GM12878 (cell line): ENCODE data around the gene TEX9. TPM values are rescaled to one million over a fixed set of nuclear protein-coding genes. Genes with fewer than 3 reads are reported as not detected.

ENCODE experiments used
- ATAC-seq: fragments of 200-7000 bp; cut with Tn5 transposase; 3 replicates; pipeline ENCODE4 v1.9.1; 2020; ENCODE audit warnings: mild to moderate bottlenecking, moderate library complexity
- BruUV-seq: library from RNA; stranded (reverse); fragments of 400-500 nt; replicated peaks from 2 replicates; lab custom pipeline; 2021; lab: Mats Ljungman, UMichigan
- CTCF ChIA-PET: fragments of 300-600 bp; sonication (Branson Sonifier 250); formaldehyde crosslinking; extraction: SDS; loops from one replicate; lab custom pipeline; 2021; ENCODE audit warnings: inconsistent platforms; lab: Yijun Ruan, JAX
- POLR2A ChIA-PET: fragments of 350-600 bp; formaldehyde crosslinking; extraction: SDS; loops from one replicate; lab custom pipeline; 2021; ENCODE audit warnings: inconsistent platforms; lab: Charles Lee
- RAD21 ChIA-PET: fragments of 300-600 bp; sonication (Branson Sonifier 250); formaldehyde crosslinking; loops from one replicate; lab custom pipeline; 2023; ENCODE audit warnings: antibody characterized with exemption; ENCODE audit not compliant: unreplicated experiment; lab: Charles Lee
- SMC1A ChIA-PET: fragments of 300-600 bp; sonication (Branson Sonifier 250); formaldehyde crosslinking; loops from one replicate; lab custom pipeline; 2023; ENCODE audit not compliant: unreplicated experiment, uncharacterized antibody; lab: Charles Lee
- DNase-seq: peaks from one replicate; pipeline ENCODE4 v3.0.0-alpha.2; 2011; ENCODE audit warnings: low read depth, low spot score
- FAIRE-seq: peaks from 3 replicates; lab custom pipeline; 2011; peaks lifted over from hg19 to GRCh38; lab: Jason Lieb, UNC
- H2AFZ ChIP-seq: 2 replicates; pipeline ENCODE4 v1.6.0; 2011; ENCODE audit warnings: low read depth, low read length, control low read depth; ENCODE audit not compliant: control insufficient read depth
- H3K27ac ChIP-seq: 2 replicates; pipeline ENCODE4 v1.5.1; 2011; ENCODE audit warnings: control low read depth; ENCODE audit not compliant: control insufficient read depth, insufficient read depth
- H3K27me3 ChIP-seq, 2 experiments: replicated peaks in 1 of 2; 2 replicates each; pipeline versions ENCODE4 v1.6.0 to v1.6.1; 2011; ENCODE audit warnings: low read length in 1 of 2; ENCODE audit not compliant: control insufficient read depth in 2 of 2, insufficient read depth in 2 of 2
- H3K36me3 ChIP-seq, 2 experiments: 2 replicates each; pipeline ENCODE4 v1.5.1; 2011; ENCODE audit warnings: low read length in 1 of 2; ENCODE audit not compliant: control insufficient read depth in 2 of 2, insufficient read depth in 2 of 2
- H3K4me1 ChIP-seq: 2 replicates; pipeline ENCODE4 v1.6.1; 2011; ENCODE audit warnings: mild to moderate bottlenecking, low read length, moderate library complexity, mixed read lengths; ENCODE audit not compliant: control insufficient read depth, insufficient read depth
- H3K4me2 ChIP-seq: 2 replicates; pipeline ENCODE4 v1.6.0; 2011; ENCODE audit warnings: control low read depth; ENCODE audit not compliant: control insufficient read depth, insufficient read depth
- H3K4me3 ChIP-seq: fragments of 200-600 bp; sonication (generic); 2 replicates; pipeline ENCODE4 v1.5.1; 2016
- H3K79me2 ChIP-seq: 2 replicates; pipeline ENCODE4 v1.6.0; 2011; ENCODE audit warnings: low read length; ENCODE audit not compliant: control insufficient read depth, insufficient read depth
- H3K9ac ChIP-seq: 2 replicates; pipeline ENCODE4 v1.8.0; 2011; ENCODE audit warnings: low read length, control low read depth, mixed read lengths; ENCODE audit not compliant: control insufficient read depth, insufficient read depth
- H3K9me3 ChIP-seq: replicated peaks from 3 replicates; pipeline ENCODE4 v1.5.1; 2011; ENCODE audit warnings: mild to moderate bottlenecking, low read length; ENCODE audit not compliant: control insufficient read depth, insufficient read depth
- H4K20me1 ChIP-seq: 2 replicates; pipeline ENCODE4 v1.6.0; 2011; ENCODE audit not compliant: control insufficient read depth, insufficient read depth
- BACH1 ChIP-seq: fragments of 450-650 bp; IDR thresholded peaks from 2 replicates; pipeline ENCODE4 v1.6.1; 2017; ENCODE audit warnings: mild to moderate bottlenecking, borderline replicate concordance
- CHD4 ChIP-seq: fragments of 200-600 bp; sonication (generic); IDR thresholded peaks from 2 replicates; pipeline ENCODE4 v1.6.1; 2016; ENCODE audit warnings: mild to moderate bottlenecking
- EED ChIP-seq: sonication (generic); IDR thresholded peaks from 2 replicates; pipeline ENCODE4 v1.6.1; 2016; ENCODE audit warnings: antibody characterized with exemption, low read depth
- FOXM1 ChIP-seq: IDR thresholded peaks from 2 replicates; pipeline ENCODE4 v1.6.1; 2012; ENCODE audit warnings: low read depth, mild to moderate bottlenecking, inconsistent platforms, low read length, moderate library complexity
- IRF4 ChIP-seq: IDR thresholded peaks from 2 replicates; pipeline ENCODE4 v1.6.1; 2011; ENCODE audit warnings: low read depth, low read length
- NR2F1 ChIP-seq: fragments of 450-650 bp; conservative IDR thresholded peaks from 2 replicates; pipeline ENCODE4 v1.6.1; 2017; ENCODE audit warnings: mild to moderate bottlenecking
- PAX8 ChIP-seq: fragments of 450-650 bp; IDR thresholded peaks from 2 replicates; pipeline ENCODE4 v1.6.1; 2017; ENCODE audit warnings: mild to moderate bottlenecking, moderate library complexity
- RBBP5 ChIP-seq: fragments of 200-600 bp; sonication (generic); conservative IDR thresholded peaks from 2 replicates; pipeline ENCODE4 v1.6.1; 2016
- SREBF1 ChIP-seq: IDR thresholded peaks from 2 replicates; pipeline ENCODE4 v1.6.1; 2012; ENCODE audit warnings: mild to moderate bottlenecking, low read length
- TARDBP ChIP-seq: IDR thresholded peaks from 2 replicates; pipeline ENCODE4 v1.6.1; 2016; ENCODE audit warnings: borderline replicate concordance
- WGBS: methylation state at CpG from one replicate; pipeline ENCODE4 v1.1.6; 2016; ENCODE audit warnings: low lambda C conversion rate; ENCODE audit not compliant: insufficient replicate concordance, insufficient coverage; ENCODE audit errors: missing lambda C conversion rate; 5-methylcytosine and 5-hydroxymethylcytosine counted together
- in situ Hi-C: fragments of 300-500 bp; cut with MboI; formaldehyde crosslinking; loops from 9 replicates; pipeline ENCODE4 v1.14.3; 2018; ENCODE audit warnings: mixed read lengths
- intact Hi-C: fragments of 100-400 bp; cut with micrococcal nuclease; formaldehyde crosslinking; loops from one replicate; pipeline ENCODE4 v1.14.2; 2022; ENCODE audit not compliant: unreplicated experiment
- polyA plus RNA-seq, 11 experiments: library from polyadenylated mRNA; depleted of rRNA in 4 of 11; unstranded in 6 of 11; stranded (reverse) in 5 of 11; fragments of >200 nt; fragmentation: Nextera tagmentation in 4 of 11; fragmentation: Illumina TruSeq in 1 of 11; extraction: Ambion mirVana in 4 of 11; extraction: Trizol in 1 of 11; gene quantifications; 1 replicate in 1 of 11; 2 replicates in 10 of 11; pipeline versions ENCODE4 v1.2.1 to v1.2.3, GENCODE V29; 2011 to 2016; ENCODE audit warnings: inconsistent platforms in 2 of 11, missing spikeins in 2 of 11, low read depth in 1 of 11
- total RNA-seq, 4 experiments: library from RNA; depleted of rRNA in 3 of 4; stranded (reverse); fragments of >200 nt in 3 of 4; fragmentation: Illumina TruSeq in 1 of 4; extraction: Trizol in 1 of 4; gene quantifications; 2 replicates each; pipeline versions ENCODE4 v1.2.1 to v1.2.3, GENCODE V29; 2013 to 2021
- TF ChIP-seq, protein P1 (sequence below): fragments of 450-650 bp; formaldehyde crosslinking; IDR thresholded peaks from 2 replicates; pipeline ENCODE4 v1.4.0; 2020; ENCODE audit warnings: mild to moderate bottlenecking, moderate library complexity

TEX9 gene
- total and polyA plus RNA-seq, 10 of the 15 experiments (the other 5 are each of a cell fraction or from before 2014, with no cell fraction given): 9.0 to 155 (median 70.0) TPM

DNA sequence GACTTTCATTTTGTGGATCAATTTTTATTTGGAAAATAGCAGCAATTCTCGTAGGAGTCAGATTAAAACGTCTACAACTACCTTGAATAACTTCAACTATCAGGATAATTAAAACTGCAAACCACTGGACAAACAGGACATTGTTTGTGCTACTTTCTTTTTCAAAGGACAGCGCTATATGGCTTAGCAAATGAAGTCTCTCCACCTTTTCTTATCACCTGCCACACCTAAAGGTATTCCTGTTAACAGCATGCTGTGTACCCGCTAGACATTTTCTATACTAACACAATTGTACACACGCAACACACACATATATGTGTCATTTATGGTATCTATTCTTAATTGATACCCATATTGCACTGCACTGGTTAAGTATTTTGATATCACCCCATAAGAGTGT is 80.5 kb downstream of the TEX9 start:
- Histone ChIP-seq H4K20me1 (no peaks in the 10 kb centered on the region), H3K27ac (no peak overlapping the region), H3K4me1 (no peaks in the 10 kb centered on the region), H3K9ac (no peak overlapping the region), H3K79me2 (no peaks in the 10 kb centered on the region), H2AFZ (no peak overlapping the region), H3K4me3 (no peak overlapping the region), H3K36me3 (no peaks in the 10 kb centered on the region), H3K4me2 (no peak overlapping the region), H3K27me3 (no peaks in the 10 kb centered on the region), H3K9me3 (no peaks in the 10 kb centered on the region)
- RAD21 ChIA-PET: no interaction called here
- 98% methylated on average over 5 of the region's 5 CpGs for WGBS
- SMC1A ChIA-PET: no interaction called here
- intact Hi-C loops (no loop called here), in situ Hi-C loops (loop anchor here (25.0 kb wide), 1 partner anchor 783 kb away; no protein-coding TSS in a partner anchor)
- TF ChIP-seq SREBF1: no peak
- no peak for TF ChIP-seq RBBP5
- TF ChIP-seq PAX8: no peak
- no peak for TF ChIP-seq FOXM1
- no peak for TF ChIP-seq IRF4
- no peak for TF ChIP-seq TARDBP
- TF ChIP-seq CHD4: no peak
- TF ChIP-seq, protein P1, sequence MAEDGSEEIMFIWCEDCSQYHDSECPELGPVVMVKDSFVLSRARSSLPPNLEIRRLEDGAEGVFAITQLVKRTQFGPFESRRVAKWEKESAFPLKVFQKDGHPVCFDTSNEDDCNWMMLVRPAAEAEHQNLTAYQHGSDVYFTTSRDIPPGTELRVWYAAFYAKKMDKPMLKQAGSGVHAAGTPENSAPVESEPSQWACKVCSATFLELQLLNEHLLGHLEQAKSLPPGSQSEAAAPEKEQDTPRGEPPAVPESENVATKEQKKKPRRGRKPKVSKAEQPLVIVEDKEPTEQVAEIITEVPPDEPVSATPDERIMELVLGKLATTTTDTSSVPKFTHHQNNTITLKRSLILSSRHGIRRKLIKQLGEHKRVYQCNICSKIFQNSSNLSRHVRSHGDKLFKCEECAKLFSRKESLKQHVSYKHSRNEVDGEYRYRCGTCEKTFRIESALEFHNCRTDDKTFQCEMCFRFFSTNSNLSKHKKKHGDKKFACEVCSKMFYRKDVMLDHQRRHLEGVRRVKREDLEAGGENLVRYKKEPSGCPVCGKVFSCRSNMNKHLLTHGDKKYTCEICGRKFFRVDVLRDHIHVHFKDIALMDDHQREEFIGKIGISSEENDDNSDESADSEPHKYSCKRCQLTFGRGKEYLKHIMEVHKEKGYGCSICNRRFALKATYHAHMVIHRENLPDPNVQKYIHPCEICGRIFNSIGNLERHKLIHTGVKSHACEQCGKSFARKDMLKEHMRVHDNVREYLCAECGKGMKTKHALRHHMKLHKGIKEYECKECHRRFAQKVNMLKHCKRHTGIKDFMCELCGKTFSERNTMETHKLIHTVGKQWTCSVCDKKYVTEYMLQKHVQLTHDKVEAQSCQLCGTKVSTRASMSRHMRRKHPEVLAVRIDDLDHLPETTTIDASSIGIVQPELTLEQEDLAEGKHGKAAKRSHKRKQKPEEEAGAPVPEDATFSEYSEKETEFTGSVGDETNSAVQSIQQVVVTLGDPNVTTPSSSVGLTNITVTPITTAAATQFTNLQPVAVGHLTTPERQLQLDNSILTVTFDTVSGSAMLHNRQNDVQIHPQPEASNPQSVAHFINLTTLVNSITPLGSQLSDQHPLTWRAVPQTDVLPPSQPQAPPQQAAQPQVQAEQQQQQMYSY (CRISPR knock-in tag): no peak
- TF ChIP-seq EED: no peak
- TF ChIP-seq NR2F1: no peak
- TF ChIP-seq BACH1: no peak
- no TSS peak for BruUV-seq
- CTCF ChIA-PET: interaction anchor here (0.6 kb wide), 1 partner anchor 1194 kb away, joined by 5 read pairs; no protein-coding TSS in a partner anchor
- DNase-seq: no peak
- ATAC-seq: no peak
- POLR2A ChIA-PET: no interaction called here
- no peak for FAIRE-seq
